ENCODE results near the gene USP6NL. TPM values are rescaled to one million over a fixed set of nuclear protein-coding genes. Genes with fewer than 3 reads are reported as not detected.

USP6NL gene
- total RNA-seq, 2 donors from 2014 or later = 13.9 to 28.4 TPM

- no peak for DNase-seq (ENCODE audit: low spot score)
- H3K27ac ChIP-seq = no peak overlapping the region
- H3K4me3 ChIP-seq = no peak overlapping the region
- intact Hi-C loops (cut with DNase I) = no loop called here
- H3K9me3 ChIP-seq = no peaks in the 10 kb centered on the region
- H3K27me3 ChIP-seq (replicated peaks; ENCODE audit: insufficient read depth) = no peaks in the 10 kb centered on the region
- TF ChIP-seq POLR2AphosphoS5 (IDR thresholded peaks at IDR 0.05) (no peak), CTCF (IDR thresholded peaks at IDR 0.05) (no peak), POLR2A (IDR thresholded peaks at IDR 0.05) (no peak)
- WGBS = 59% methylated on average over 8 of the region's 8 CpGs
- H3K4me1 ChIP-seq (replicated peaks) = no peaks in the 10 kb centered on the region
- no peaks in the 10 kb centered on the region for H3K36me3 ChIP-seq
These were observed 163.3 kb downstream of the USP6NL start for GRCh38 chr10:11448190-11448544.

DNA sequence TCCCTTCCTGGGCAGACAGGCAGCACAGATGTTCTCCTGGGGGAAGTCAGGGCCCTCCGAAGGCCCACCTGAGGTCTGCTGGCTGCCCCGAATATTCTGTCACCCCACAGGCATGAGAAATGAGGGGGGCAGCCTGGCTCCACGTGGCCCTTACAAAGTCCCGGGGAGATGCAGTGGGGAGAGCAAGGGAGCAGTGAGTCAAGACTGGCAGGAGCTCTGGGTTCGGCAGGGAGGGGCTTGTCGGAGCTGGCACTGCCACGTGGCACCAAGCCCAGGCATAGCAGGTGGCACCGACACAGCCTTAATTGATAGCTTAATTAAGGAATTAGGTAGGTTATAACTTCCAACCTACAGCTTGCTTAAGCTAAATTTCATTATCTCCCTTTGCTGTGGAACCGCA, 163.9 kb downstream of the USP6NL start:
- Histone ChIP-seq H3K27ac (no peak overlapping the region), H3K9me3 (no peaks in the 10 kb centered on the region), H3K4me3 (no peak overlapping the region), H3K36me3 (no peaks in the 10 kb centered on the region), H3K27me3 (replicated peaks; ENCODE audit: insufficient read depth) (no peaks in the 10 kb centered on the region), H3K4me1 (replicated peaks) (no peaks in the 10 kb centered on the region)
- no peak for TF ChIP-seq POLR2A (IDR thresholded peaks at IDR 0.05)
- no peak for TF ChIP-seq POLR2AphosphoS5 (IDR thresholded peaks at IDR 0.05)
- no peak for TF ChIP-seq CTCF (IDR thresholded peaks at IDR 0.05)
- DNase-seq (ENCODE audit: low spot score) = no peak
- WGBS = 72% methylated on average over 9 of the region's 9 CpGs
- intact Hi-C loops (cut with DNase I) = no loop called here

DNA sequence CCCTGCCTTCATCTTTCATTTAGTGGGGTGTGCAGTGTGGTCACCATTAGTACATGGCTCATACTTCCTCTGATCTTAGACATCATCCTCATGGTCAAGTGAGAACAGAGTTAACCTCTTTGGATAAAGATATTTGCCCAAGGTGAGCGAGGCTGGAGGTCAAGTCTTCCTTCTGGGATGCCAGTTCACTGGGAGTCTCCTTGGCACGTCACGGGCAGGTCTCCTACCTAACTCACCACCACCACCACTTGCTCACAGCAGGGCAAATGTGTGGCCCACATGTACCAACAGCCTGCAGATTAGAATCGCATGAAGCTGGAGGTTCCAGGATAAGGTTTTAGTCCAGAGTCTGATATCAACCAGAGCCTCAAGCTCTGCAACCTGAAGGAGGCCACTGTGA, 164.6 kb downstream of the USP6NL start:
- WGBS = 100% methylated on average over 4 of the region's 4 CpGs
- DNase-seq (ENCODE audit: low spot score) = no peak
- H3K27ac ChIP-seq = no peak overlapping the region
- H3K27me3 ChIP-seq (replicated peaks; ENCODE audit: insufficient read depth) = no peaks in the 10 kb centered on the region
- TF ChIP-seq CTCF (IDR thresholded peaks at IDR 0.05) = no peak
- no peak for TF ChIP-seq POLR2AphosphoS5 (IDR thresholded peaks at IDR 0.05)
- no peak for TF ChIP-seq POLR2A (IDR thresholded peaks at IDR 0.05)
- no peaks in the 10 kb centered on the region for H3K36me3 ChIP-seq
- intact Hi-C loops (cut with DNase I) = no loop called here
- H3K4me3 ChIP-seq = no peak overlapping the region
- no peaks in the 10 kb centered on the region for H3K4me1 ChIP-seq (replicated peaks)
- no peaks in the 10 kb centered on the region for H3K9me3 ChIP-seq

- Histone ChIP-seq H3K9me3 (no peaks in the 10 kb centered on the region), H3K27ac (no peak overlapping the region), H3K4me3 (no peak overlapping the region), H3K36me3 (no peaks in the 10 kb centered on the region), H3K27me3 (replicated peaks; ENCODE audit: insufficient read depth) (no peaks in the 10 kb centered on the region), H3K4me1 (replicated peaks) (no peaks in the 10 kb centered on the region)
- intact Hi-C loops (cut with DNase I) = no loop called here
- 89% methylated on average over 5 of the region's 5 CpGs for WGBS
- TF ChIP-seq POLR2A (IDR thresholded peaks at IDR 0.05) (no peak), CTCF (IDR thresholded peaks at IDR 0.05) (no peak), POLR2AphosphoS5 (IDR thresholded peaks at IDR 0.05) (no peak)
- DNase-seq (ENCODE audit: low spot score) = no peak
These were observed 165.3 kb downstream of the USP6NL start for GRCh38 chr10:11446133-11446532.

- Histone ChIP-seq H3K27ac (no peak overlapping the region), H3K9me3 (no peaks in the 10 kb centered on the region), H3K27me3 (replicated peaks; ENCODE audit: insufficient read depth) (no peaks in the 10 kb centered on the region), H3K4me1 (replicated peaks) (no peaks in the 10 kb centered on the region), H3K36me3 (no peaks in the 10 kb centered on the region), H3K4me3 (no peak overlapping the region)
- no peak for DNase-seq (ENCODE audit: low spot score)
- intact Hi-C loops (cut with DNase I) = no loop called here
- TF ChIP-seq POLR2A (IDR thresholded peaks at IDR 0.05) = no peak
- TF ChIP-seq CTCF (IDR thresholded peaks at IDR 0.05) = no peak
- TF ChIP-seq POLR2AphosphoS5 (IDR thresholded peaks at IDR 0.05) = no peak
- WGBS = 81% methylated on average over 26 of the region's 27 CpGs
These were observed 166.8 kb downstream of the USP6NL start for GRCh38 chr10:11444531-11445228.
